Mammary epithelial cell (primary cell): ENCODE data around the gene CAMTA1.

Experiments
- EZH2 ChIP-seq: IDR thresholded peaks from 2 replicates; pipeline ENCODE4 v1.6.1; 2012; ENCODE audit warnings: low read length, inconsistent platforms, borderline replicate concordance
- TF ChIP-seq, protein P1 (sequence below), 2 donors: IDR thresholded peaks in 1 of 2; conservative IDR thresholded peaks in 1 of 2; 2 replicates each; pipeline ENCODE4 v1.5.1; 2011 to 2012; ENCODE audit warnings: inconsistent platforms in 2 of 2, low read length in 2 of 2, mild to moderate bottlenecking in 2 of 2, control low read depth in 1 of 2, low read depth in 1 of 2; ENCODE audit not compliant: insufficient read depth in 1 of 2; ENCODE audit errors: extremely low read depth in 1 of 2

- TF ChIP-seq EZH2, result no peak
- TF ChIP-seq, protein P1, sequence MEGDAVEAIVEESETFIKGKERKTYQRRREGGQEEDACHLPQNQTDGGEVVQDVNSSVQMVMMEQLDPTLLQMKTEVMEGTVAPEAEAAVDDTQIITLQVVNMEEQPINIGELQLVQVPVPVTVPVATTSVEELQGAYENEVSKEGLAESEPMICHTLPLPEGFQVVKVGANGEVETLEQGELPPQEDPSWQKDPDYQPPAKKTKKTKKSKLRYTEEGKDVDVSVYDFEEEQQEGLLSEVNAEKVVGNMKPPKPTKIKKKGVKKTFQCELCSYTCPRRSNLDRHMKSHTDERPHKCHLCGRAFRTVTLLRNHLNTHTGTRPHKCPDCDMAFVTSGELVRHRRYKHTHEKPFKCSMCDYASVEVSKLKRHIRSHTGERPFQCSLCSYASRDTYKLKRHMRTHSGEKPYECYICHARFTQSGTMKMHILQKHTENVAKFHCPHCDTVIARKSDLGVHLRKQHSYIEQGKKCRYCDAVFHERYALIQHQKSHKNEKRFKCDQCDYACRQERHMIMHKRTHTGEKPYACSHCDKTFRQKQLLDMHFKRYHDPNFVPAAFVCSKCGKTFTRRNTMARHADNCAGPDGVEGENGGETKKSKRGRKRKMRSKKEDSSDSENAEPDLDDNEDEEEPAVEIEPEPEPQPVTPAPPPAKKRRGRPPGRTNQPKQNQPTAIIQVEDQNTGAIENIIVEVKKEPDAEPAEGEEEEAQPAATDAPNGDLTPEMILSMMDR (conservative IDR thresholded peaks at IDR 0.05 in 1 of 2, IDR thresholded peaks at IDR 0.05 in 1 of 2; ENCODE audit: extremely low read depth in 1 of 2, insufficient read depth in 1 of 2, low read depth in 1 of 2, low read length in 2 of 2), result no peak
These were observed 878.3 kb downstream of the CAMTA1 start for GRCh38 chr1:7663451-7664146.
